ENCODE results near the gene CMTM5. TPM values are rescaled to one million over a fixed set of nuclear protein-coding genes. Genes with fewer than 3 reads are reported as not detected.

CMTM5 gene
- total RNA-seq, 1 experiment from 2014 or later = not detected

GRCh38 chr14:23403908-23404307, 27.1 kb downstream of the CMTM5 start:
- intact Hi-C loops (cut with micrococcal nuclease; ENCODE audit: unreplicated experiment) = no loop called here
- CTCF ChIA-PET = no interaction called here
- POLR2A ChIA-PET = no interaction called here
- Histone ChIP-seq H3K27ac (ENCODE audit: low read length) (no peak overlapping the region), H3K9me3 (ENCODE audit: control insufficient read depth, insufficient read depth, low read depth, low read length) (no peaks in the 10 kb centered on the region), H3K4me3 (ENCODE audit: low read depth in 2 of 2, low read length in 2 of 2) (no peak overlapping the region), H3K36me3 (ENCODE audit: control insufficient read depth, insufficient read depth, low read length) (no peaks in the 10 kb centered on the region), H3K27me3 (ENCODE audit: control insufficient read depth, insufficient read depth, low read length) (no peaks in the 10 kb centered on the region; the same call in 1 of the 2 replicates), H3K4me1 (ENCODE audit: control insufficient read depth, insufficient read depth, low read length) (no peaks in the 10 kb centered on the region)
- in situ Hi-C loops (cut with HindIII; ENCODE audit: low pct_unique_long_range_greater_than_20kb, low sequenced_read_pairs) = no loop called here
- no peak for ATAC-seq
- BruUV-seq (replicated peaks) = no TSS peak
- no peak for DNase-seq (ENCODE audit: low read depth, low spot score)
- TF ChIP-seq SIN3A (IDR thresholded peaks at IDR 0.05; ENCODE audit: borderline replicate concordance, insufficient read depth, low read depth, low read length) = no peak
- TF ChIP-seq POLR2AphosphoS5 (IDR thresholded peaks at IDR 0.05; ENCODE audit: low read depth, low read length) = no peak
- TF ChIP-seq TCF7L2 (IDR thresholded peaks at IDR 0.05; ENCODE audit: low read depth, low read length) = no peak
- TF ChIP-seq CTCF (IDR thresholded peaks at IDR 0.05) = no peak
- no peak for TF ChIP-seq REST (IDR thresholded peaks at IDR 0.05; ENCODE audit: insufficient read depth in 1 of 2, low read depth in 2 of 2, low read length in 1 of 2)

GRCh38 chr14:23404331-23404900, 27.6 kb downstream of the CMTM5 start:
- DNase-seq (ENCODE audit: low read depth, low spot score) = no peak

More at GRCh38 chr14:23404331-23404900, 27.6 kb downstream of the CMTM5 start:
- no peak for ATAC-seq
- BruUV-seq (replicated peaks) = no TSS peak
- Histone ChIP-seq H3K4me1 (ENCODE audit: control insufficient read depth, insufficient read depth, low read length) (no peaks in the 10 kb centered on the region), H3K27ac (ENCODE audit: low read length) (no peak overlapping the region), H3K4me3 (ENCODE audit: low read depth in 2 of 2, low read length in 2 of 2) (no peak overlapping the region), H3K36me3 (ENCODE audit: control insufficient read depth, insufficient read depth, low read length) (no peaks in the 10 kb centered on the region), H3K27me3 (ENCODE audit: control insufficient read depth, insufficient read depth, low read length) (no peaks in the 10 kb centered on the region; the same call in 1 of the 2 replicates), H3K9me3 (ENCODE audit: control insufficient read depth, insufficient read depth, low read depth, low read length) (no peaks in the 10 kb centered on the region)
- intact Hi-C loops (cut with micrococcal nuclease; ENCODE audit: unreplicated experiment) = no loop called here
- ChIA-PET POLR2A (no interaction called here), CTCF (no interaction called here)
- in situ Hi-C loops (cut with HindIII; ENCODE audit: low pct_unique_long_range_greater_than_20kb, low sequenced_read_pairs) = no loop called here
- TF ChIP-seq SIN3A (IDR thresholded peaks at IDR 0.05; ENCODE audit: borderline replicate concordance, insufficient read depth, low read depth, low read length) (no peak), CTCF (IDR thresholded peaks at IDR 0.05) (no peak), REST (IDR thresholded peaks at IDR 0.05; ENCODE audit: insufficient read depth in 1 of 2, low read depth in 2 of 2, low read length in 1 of 2) (no peak), TCF7L2 (IDR thresholded peaks at IDR 0.05; ENCODE audit: low read depth, low read length) (no peak), POLR2AphosphoS5 (IDR thresholded peaks at IDR 0.05; ENCODE audit: low read depth, low read length) (no peak)
